VCaP (cell line): ENCODE measurements around the gene ADAM8.

Source experiments
- H3K27ac ChIP-seq: fragments of 450-650 bp; 2 replicates; pipeline ENCODE4 v1.5.1; 2017
- CTCF ChIP-seq: fragments of 450-650 bp; conservative IDR thresholded peaks from 2 replicates; pipeline ENCODE4 v1.5.1; 2017; ENCODE audit warnings: mild to moderate bottlenecking, moderate library complexity

ADAM8 gene

GRCh38 chr10:133307776-133308420 is 31.2 kb upstream of the ADAM8 start:
- peak; percentile 82 for TF ChIP-seq CTCF
- peak overlapping the region; percentile 90 for H3K27ac ChIP-seq

GRCh38 chr10:133306941-133307379 is 30.3 kb upstream of the ADAM8 start:
- no peak for TF ChIP-seq CTCF
- H3K27ac ChIP-seq = peak overlapping the region; percentile 90

GRCh38 chr10:133306097-133306476 is 29.4 kb upstream of the ADAM8 start:
- H3K27ac ChIP-seq = no peak overlapping the region
- TF ChIP-seq CTCF = no peak

GRCh38 chr10:133303206-133303605 is 26.5 kb upstream of the ADAM8 start:
- H3K27ac ChIP-seq = no peak overlapping the region
- no peak for TF ChIP-seq CTCF

- no peak overlapping the region for H3K27ac ChIP-seq
- TF ChIP-seq CTCF = no peak
Measured at GRCh38 chr10:133302230-133302629, 25.6 kb upstream of the ADAM8 start.

GRCh38 chr10:133299738-133300137 is 23.1 kb upstream of the ADAM8 start:
- H3K27ac ChIP-seq = no peak overlapping the region
- TF ChIP-seq CTCF = no peak

GRCh38 chr10:133299224-133299623 is 22.6 kb upstream of the ADAM8 start:
- no peak for TF ChIP-seq CTCF
- no peak overlapping the region for H3K27ac ChIP-seq
